HG03108 (cell line): Measurements from ENCODE around the gene SENP8.
A peak's percentile ranks its signal among the peaks of the same experiment; 100 is the strongest.
"Not testable (repeated sequence)": the region's sequence is repeated elsewhere in the genome, so short reads cannot be mapped to it uniquely, and the experiment has no call there.

Experiments
- ATAC-seq: cut with Tn5 transposase; IDR thresholded peaks from one replicate; pipeline ENCODE4 v1.9.1; 2021; ENCODE audit warnings: moderate library complexity; ENCODE audit not compliant: unreplicated experiment

The SENP8 gene

DNA sequence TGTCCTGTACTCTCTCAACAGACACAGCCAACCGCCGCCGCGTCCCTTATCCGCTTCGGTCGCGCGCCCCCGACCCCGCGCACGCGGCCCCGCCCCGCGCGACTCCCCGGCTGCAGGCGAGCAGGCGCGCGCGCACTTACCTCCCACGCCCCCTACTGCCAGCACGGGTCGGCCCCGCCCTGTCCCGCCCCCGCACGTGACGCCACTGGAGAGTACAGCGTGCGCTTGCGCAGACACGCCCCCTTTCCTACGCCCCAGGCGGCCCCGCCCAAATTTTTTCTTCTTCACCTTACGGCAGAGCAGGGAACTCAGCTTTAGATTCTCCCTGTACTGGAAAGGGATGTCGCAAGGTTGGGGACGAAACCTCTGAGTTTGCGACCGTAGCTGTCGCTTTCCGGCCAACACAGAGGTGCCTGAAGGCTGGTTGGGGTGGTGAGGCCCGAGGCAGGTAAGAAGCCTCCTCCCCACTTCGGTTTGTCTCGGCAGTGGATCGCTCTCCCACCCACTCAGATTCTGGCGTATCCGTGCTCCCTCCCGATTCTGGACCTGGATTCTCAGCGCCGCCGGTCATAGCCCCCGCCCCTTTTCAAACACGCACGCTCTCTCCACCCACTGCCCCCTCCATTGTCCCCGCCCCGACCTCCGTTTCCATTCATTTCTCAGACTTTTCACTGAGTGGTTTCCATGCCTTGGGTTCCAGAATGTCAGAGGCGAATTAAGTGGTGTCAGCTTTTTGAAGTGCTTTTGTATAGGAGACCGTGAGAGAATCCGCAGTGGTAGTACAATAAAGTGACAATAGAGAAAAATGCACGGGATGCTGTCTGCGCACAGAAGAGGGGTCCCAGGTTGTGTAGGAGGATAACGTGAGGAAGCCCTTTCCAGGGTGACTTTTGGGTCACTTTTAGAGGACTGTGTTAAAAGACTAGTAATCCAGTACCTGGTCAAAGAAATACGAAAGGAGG, at the start of gene SENP8, which contains the start of gene MYO9A:
TSS of gene SENP8 (plus strand) at position 387 of the 962 bp plus-strand sequence. CDS start 21,221 bp downstream, outside the sequence.
TSS of gene MYO9A (minus strand) at position 134 of the 962 bp plus-strand sequence. CDS start 71,587 bp downstream, outside the sequence.
- peak; percentile 53 for ATAC-seq

DNA sequence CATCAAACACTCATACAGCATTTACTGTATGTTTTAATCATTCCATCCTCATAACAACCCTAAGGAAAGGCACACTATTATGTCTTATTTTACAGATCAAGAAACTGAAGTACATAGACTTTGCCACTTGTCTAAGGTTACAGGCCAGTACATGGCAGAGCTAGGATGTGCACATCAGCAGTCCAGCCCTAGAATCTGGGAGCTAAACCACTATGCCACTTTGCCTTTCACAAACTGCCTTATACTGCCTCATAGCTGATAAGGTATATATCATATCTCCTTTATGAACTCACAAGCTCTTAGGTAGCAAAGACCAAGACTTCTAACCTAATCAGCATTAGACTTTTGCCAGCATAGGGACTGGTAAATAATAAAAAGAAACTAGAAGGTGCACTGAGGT, 49.3 kb upstream of the SENP8 start:
- ATAC-seq: no peak

DNA sequence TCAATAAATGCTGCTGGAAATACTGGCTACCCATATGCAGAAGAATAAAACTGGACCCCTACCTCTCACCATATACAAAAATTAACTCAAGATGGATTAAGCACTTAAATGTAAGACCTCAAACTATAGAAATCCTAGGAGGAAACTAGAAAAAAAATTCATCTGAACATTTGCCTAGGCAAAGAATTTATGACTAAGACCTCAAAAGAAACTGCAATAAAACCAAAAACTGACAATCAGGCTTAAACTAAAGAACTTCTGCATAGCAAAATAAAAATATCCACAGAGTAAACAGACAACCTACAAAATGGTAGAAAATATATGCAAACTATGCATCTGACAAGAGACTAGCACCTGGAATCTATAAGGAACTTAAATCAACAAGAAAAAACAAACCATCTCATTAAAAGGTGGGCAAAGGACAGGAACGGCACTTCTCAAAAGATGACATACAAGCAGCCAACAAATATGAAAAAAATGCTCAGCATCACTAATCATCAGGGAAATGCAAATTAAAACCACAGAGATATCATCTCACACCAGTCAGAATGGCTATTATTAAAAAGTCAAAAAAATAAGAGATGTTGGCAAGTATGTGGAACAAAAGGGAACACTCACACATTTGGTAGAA, 47.3 kb upstream of the SENP8 start:
- ATAC-seq: no peak

DNA sequence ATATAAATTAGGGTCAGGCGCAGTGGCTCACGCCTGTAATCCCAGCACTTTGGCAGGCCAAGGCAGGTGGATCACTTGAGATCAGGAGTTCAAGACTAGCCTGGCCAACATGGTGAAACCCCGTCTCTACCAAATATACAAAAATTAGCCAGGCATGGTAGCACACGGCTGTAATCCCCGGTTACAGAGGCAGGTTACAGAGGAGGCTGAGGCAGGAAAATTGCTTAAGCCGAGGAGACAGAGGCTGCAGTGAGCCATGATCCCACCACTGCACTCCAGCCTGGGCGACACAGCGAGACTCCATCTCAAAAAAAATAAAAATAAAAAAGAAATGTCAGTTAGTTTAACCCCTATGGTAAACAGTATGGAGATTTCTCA, 46.8 kb upstream of the SENP8 start:
- not testable (repeated sequence) for ATAC-seq

DNA sequence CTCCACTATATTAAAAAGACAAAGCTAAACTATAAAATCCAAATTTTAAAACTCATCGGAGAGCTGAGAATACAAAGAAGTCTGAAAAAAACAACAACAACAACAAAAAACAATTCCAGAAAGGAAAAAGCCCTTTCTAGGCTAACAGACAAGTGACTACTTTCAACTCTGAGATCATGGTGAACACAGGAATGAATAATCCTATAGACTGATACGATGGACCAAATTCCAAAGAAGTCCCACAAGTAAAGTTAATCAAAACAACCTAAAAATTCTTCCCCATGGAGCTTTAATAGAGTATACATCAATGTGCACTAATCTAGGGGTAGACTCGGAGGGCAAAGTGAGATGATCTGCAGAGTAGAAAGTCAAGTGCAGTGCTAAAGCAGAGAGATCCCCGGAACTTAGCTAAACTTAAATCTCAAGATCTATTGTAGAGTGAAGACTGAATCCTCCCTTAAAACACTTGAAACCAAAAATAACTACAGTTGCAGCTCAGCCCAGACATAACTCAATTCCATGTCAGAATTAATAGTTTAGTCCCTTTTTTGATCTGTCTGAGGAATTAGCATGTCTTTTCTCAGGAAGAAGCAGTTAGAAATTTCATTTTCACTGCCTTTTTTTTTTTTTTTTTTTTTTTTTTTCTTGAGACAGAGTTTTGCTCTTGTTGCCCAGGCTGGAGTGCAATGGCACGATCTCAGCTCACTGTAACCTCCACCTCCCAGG, 43.7 kb upstream of the SENP8 start:
- no peak for ATAC-seq

DNA sequence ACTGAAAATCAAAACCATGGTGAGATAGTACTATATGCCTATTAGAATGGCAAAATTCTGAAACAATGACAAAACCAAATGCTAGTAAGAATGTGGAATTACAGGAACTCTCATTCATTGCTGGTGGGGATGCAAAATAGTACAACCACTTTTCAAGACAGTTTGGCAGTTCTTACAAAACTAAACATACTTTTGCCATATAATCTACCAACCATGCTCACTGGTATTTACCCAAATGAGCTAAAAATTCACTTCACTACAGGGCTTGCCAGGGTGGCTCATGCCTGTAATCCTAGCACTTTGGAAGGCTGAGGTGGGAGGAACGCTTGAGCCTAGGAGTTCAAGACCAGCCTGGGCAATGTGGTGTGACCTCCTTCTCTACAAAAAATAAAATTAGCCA, 40.3 kb upstream of the SENP8 start:
- ATAC-seq: no peak

DNA sequence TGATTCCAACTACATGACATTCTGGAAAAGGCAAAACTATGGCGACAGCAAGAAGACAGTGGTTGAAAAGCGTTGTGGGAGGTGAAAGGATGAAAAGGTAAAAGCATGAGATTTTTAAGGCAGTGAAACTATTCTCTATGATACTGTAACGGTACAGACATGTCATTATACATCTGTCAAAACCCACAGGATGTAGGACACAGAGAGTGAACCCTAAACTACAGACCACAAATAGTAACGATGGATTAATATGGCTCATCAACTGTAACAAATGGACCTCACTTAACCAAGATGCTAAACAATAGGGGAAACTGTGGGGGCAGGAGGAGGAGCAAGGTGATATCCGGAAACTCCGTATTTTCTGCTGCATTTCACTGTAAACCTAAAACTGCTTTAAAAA, 39.3 kb upstream of the SENP8 start:
- no peak for ATAC-seq

DNA sequence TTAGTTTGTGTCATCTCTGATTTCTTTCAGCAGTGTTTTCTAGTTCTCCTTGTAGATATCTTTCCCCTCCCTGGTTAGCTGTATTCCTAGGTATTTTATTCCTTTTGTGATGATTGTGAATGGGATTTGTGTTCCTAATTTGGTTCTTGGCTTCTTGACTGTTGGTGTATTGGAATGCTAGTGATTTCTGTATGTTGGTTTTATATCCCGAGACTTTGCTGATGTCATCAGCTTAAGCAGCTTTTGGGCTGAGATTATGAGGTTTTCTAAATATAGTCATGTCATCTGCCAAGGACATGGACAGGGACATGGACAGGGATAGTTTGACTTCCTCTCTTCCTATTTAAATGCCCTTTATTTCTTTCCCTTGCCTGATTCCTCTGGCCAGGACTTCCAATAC, 36.0 kb upstream of the SENP8 start:
- no peak for ATAC-seq

DNA sequence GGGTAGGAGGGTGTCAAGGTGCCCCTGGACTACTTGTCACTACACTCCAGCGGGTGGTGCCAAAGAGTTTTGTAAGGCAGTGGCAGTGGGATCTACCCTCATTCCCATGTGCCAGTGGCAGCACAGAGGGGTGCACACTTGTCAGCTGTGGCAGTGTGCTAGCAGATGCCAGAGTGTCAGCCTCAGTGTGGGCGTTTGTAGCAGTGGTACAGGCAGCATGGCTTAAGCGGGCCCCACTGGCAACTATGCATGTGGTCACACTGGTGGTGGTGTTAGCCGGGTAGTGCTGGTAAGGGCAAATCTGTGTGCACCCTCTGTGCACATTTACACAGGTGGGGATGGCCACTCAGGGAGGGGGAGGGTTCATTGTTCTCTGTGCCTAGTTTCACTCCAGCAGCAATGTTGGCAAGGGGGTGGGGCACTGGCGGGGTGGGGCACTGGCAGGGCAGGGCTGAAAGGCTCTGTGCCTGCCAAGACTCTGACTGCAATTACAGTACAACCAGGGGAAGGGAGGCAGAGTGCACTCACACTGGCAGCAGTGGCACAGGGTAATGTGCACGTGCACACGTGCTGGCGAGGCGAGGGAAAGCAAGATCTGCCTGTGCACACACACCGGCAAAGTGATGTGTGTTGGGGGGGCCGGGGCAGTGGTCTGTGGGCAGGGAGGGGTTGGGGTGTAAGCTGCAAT, 32.0 kb upstream of the SENP8 start:
- ATAC-seq: no peak

DNA sequence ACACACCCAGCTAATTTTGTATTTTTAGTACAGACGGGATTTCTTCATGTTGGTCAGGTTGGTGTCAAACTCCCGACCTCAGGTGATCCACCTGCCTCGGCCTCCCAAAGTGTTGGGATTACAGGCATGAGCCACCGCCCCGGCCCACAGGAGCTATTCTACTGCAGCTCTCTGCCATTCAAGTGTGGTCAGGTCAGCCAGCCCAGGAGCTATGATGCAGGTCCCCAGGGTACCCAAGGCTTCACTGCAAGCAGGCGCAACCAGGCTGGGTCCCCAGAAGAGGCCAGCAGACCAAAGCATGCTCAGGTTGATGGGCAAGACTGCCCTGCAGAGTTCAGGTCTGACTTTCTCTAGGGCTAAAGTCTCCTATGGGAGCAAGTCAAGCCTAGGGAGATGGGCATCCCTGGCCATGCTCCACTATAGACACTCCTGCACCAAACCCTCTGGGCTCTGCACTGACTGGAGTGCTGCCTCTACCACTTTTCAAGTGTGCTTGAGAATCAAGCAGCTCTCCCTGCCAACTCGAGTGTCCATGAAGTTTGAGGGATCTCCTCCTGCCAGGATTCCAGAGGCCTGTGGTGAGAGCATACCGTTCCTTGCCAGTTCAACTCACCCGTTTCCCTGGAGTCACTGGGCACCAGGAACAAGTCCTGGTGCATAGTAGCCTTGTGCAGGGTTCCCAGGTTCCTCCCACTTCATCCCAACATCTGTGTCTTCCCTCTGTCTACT, 31.1 kb upstream of the SENP8 start:
- no peak for ATAC-seq

DNA sequence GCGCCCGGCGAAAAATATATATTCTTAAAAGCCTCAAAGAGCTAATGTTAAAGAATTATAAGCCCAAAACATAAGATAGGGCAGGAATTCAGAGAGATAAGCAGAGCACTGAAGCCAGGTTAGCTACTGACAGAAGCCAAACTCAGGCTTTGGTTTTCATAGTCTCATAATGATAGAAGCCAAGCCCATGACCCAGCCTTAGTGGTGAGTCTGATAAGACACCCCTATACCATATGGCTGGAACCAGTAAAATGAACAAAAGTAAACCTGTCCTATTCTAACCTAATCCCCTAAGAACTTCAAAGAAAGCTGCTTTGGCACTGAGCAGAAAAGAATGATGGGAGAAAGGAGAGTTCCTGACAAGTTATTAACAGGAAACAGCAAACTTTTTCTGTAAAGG, 26.2 kb upstream of the SENP8 start:
- no peak for ATAC-seq

DNA sequence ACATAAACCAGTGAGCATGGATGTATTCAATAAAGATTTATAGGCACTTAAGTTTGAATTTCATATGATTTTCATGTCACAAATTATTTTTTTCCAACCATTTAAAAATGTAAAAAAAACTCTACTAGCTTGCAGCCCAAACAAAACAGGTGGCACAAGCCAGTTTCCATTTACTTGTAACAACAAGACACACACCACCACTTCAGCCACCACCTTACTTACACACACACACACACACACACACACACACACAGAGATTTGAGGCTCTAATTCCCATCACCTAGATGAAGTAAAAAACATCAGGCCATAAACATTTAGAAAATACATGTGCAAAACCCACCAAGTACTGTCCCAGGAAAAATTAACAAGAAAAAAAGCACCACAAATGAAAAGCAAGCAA, 25.5 kb upstream of the SENP8 start:
- ATAC-seq: no peak

DNA sequence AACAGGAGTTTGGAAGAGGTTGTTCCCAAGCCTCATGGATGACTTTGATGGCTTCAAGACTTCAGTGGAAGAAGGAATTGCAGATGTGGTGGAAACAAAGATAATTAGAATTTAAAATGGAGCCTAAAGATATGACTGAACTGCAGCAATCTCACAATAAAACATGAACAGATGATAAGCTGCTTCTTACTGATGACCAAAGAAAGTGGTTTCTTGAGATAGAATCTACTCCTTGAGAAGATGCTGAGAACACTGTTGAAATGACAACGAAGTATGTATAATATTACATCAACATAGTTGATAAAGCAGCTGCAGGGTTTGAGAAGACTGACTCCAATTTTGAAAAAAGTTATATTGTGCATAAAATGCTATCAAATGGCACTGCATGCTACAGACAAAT, 21.4 kb upstream of the SENP8 start:
- ATAC-seq: no peak

DNA sequence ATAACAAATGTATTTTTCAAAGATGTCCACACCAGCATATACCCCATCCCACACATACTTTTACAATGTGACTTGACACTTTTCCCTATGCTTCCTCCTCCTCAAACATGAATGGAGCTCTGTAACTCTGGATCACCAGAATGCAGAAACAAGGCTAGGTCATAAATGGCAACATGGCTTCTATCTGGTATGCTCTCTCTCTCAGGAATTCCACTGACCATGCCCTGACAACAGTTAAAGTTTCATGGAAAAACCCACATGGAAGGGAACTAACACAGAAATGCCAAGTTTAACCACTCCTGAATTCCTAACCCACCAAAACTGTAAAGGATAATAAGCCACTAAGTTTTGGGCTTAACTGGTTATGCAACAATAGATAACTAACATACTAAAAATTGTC, 20.2 kb upstream of the SENP8 start:
- ATAC-seq: no peak

DNA sequence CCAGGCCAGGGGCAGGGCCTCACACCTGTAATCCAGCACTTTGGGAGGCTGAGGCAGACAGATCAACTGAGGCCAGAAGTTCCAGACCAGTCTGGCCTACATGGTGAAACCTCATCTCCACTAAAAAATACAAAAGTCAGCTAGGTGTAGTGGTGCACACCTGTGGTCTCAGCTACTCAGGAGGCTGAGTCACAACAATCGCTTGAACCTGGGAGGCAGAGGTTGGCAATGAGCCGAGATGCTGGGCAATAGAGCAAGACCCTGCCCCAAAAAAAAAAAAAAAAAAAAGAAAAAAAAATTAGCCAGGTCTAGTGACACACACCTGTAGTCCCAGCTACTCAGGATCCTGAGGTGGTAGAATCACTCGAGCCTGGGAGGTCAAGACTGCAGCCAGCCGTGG, 19.0 kb upstream of the SENP8 start:
- no peak for ATAC-seq

DNA sequence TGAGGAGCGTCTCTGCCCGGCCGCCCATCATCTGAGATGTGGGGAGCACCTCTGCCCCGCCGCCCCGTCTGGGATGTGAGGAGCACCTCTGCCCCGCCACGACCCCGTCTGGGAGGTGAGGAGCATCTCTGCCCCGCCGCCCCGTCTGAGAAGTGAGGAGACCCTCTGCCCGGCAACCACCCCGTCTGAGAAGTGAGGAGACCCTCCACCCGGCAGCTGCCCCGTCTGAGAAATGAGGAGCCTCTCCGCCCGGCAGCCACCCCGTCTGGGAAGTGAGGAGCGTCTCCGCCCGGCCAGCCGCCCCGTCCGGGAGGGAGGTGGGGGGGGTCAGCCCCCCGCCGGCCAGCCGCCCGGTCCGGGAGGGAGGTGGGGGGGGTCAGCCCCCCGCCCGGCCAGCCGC, 17.7 kb upstream of the SENP8 start:
- not testable (repeated sequence) for ATAC-seq

DNA sequence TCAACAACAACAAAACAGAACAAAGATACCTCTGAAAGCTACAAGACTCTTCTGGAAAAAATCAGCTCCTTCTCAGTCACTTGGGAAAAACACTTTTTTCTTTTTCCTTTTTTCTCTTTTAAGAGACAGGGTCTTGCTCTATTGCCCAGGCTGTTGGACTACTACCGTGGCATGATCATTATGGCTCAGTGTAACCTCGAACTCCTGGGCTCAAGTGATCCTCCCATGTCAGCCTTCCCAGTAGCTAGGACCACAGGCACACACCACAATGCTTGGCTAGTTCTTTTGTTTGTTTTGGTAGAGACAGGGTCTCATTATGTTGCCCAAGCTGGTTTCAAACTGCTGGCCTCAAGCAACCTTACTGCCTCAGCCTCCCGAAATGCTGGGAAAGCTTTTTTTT, 13.1 kb upstream of the SENP8 start:
- ATAC-seq: no peak

DNA sequence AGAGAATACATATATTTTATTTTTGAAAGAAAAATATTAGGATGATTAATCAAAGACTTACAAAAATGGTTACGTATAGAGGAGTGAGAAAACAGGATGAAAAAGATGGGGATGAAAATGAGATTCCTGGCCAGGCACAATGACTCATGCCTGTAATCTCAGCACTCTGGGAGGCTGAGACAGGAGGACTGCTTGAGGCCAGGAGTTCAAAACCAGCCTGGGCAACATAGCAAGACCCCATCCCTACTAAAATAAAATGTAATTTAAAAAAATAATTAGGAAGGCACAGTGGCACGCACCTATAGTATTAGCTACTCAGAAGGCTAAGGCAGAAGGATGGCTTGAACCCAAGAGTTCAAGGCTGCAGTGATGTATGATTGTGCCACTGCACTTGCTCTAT, 12.1 kb upstream of the SENP8 start:
- no peak for ATAC-seq

DNA sequence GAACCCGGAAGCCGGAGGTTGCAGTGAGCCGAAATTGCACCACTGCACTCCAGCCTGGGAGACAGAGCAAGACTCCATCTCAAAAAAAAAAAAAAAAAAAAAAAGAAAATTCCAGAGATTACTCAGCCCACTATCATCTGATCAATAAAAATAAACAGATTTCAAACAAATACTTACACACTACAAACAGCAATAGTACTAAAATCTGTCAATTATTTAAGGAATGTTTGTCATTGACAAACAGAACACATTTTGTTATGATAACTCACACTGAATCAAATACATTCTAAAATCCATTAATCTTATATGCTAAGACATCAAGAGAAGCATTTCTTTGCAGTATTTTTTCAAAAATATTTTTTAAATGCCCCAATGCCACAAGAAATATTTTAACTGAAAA, 7.8 kb upstream of the SENP8 start:
- ATAC-seq: no peak

DNA sequence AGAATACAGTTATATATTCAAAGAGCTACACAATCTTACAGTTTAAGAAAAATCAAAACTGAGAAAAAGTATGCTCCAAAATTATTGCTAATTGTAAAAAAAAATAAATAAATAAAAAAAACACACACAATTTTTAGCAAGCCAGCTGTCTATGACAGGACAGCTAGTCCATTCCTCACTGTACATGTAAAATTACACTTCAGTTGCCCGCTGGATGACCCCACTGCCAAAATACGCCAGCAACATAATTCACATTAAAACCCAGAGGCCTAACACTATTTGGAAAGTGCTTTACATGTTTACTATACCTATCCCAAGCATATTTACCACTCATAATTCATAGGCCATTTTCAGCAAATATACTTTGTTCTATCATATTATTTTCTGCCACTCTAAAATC, 6.1 kb upstream of the SENP8 start:
- ATAC-seq: no peak
